ES-I3 (cell line): ENCODE data around the gene ICAM5.
"Not testable (repeated sequence)": the region's sequence is repeated elsewhere in the genome, so short reads cannot be mapped to it uniquely, and the experiment has no call there.

Experiments
- H3K36me3 ChIP-seq: 2 replicates; pipeline ENCODE4 v1.6.1; 2013; ENCODE audit warnings: mild to moderate bottlenecking, low read length, control low read depth, moderate library complexity; ENCODE audit not compliant: insufficient read depth
- H3K4me1 ChIP-seq: 2 replicates; pipeline ENCODE4 v1.6.1; 2013; ENCODE audit warnings: mild to moderate bottlenecking, control low read depth, low read length; ENCODE audit not compliant: insufficient read depth
- H3K9ac ChIP-seq: 2 replicates; pipeline ENCODE4 v1.6.1; 2013; ENCODE audit warnings: low read depth, mild to moderate bottlenecking, low read length, moderate library complexity
- H3K9me3 ChIP-seq: 2 replicates; pipeline ENCODE4 v1.6.1; 2013; ENCODE audit warnings: mild to moderate bottlenecking, low read length, moderate library complexity; ENCODE audit not compliant: control insufficient read depth, insufficient read depth

The ICAM5 gene

DNA sequence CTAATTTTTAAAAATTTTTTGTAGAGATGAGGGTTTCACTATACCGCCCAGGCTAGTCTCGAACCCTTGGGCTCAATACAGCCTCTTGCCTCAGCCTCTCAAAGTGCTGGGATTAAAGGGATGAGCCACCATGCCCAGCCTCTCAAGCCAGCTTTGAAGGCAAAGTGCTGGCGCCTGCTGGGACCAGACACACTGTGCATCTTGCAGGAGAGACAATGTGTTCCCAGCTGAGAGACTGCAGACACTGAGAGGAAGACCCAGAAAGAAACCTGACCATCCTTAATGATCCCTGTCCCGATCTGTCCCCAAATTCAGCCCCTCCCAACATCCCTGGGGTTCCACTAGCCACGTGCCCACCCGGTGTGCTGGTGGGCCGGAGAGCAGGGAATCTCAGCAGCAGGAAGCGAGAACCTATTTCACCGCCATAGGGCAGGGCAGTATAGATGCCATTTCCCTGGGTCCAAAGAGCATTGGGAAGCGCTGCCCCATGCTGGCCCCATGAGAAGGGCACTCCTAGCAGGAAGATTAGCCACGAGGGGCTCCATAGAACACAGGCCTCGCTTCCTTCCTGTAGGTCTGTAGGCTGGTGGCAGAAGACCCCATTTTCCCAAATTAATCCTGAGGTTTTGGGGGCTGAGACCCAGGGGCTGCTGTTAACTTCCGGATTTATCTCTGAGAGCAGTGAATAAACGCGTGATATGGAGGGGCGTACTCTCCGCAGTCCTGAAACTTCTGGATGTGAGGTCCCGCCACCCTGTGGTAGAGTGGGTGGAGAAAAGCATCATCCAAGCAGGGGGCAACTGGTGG, 42.6 kb downstream of the ICAM5 start:
- Histone ChIP-seq H3K9me3 (no peaks in the 10 kb centered on the region), H3K36me3 (peaks cover 23% of the 10 kb centered on the region), H3K9ac (peak overlapping the region; percentile 98; the same call in 1 of the 2 replicates), H3K4me1 (peaks cover 4% of the 10 kb centered on the region; the same call in 1 of the 2 replicates)

GRCh38 chr19:10332965-10333757, 43.4 kb downstream of the ICAM5 start, which contains the start of gene RAVER1:
TSS of gene RAVER1 (minus strand) at chr19:10333529. CDS start at chr19:10333507, 22 bp downstream.
- Histone ChIP-seq H3K4me1 (peaks cover 4% of the 10 kb centered on the region; the same call in 1 of the 2 replicates), H3K36me3 (peaks cover 17% of the 10 kb centered on the region), H3K9me3 (no peaks in the 10 kb centered on the region), H3K9ac (peak within 1 kb of the TSS; percentile 98)

GRCh38 chr19:10333758-10334587, 44.2 kb downstream of the ICAM5 start:
- Histone ChIP-seq H3K36me3 (peaks cover 11% of the 10 kb centered on the region; the same call in 1 of the 2 replicates), H3K9ac (peak overlapping the region; percentile 98), H3K9me3 (no peaks in the 10 kb centered on the region), H3K4me1 (peaks cover 8% of the 10 kb centered on the region)

DNA sequence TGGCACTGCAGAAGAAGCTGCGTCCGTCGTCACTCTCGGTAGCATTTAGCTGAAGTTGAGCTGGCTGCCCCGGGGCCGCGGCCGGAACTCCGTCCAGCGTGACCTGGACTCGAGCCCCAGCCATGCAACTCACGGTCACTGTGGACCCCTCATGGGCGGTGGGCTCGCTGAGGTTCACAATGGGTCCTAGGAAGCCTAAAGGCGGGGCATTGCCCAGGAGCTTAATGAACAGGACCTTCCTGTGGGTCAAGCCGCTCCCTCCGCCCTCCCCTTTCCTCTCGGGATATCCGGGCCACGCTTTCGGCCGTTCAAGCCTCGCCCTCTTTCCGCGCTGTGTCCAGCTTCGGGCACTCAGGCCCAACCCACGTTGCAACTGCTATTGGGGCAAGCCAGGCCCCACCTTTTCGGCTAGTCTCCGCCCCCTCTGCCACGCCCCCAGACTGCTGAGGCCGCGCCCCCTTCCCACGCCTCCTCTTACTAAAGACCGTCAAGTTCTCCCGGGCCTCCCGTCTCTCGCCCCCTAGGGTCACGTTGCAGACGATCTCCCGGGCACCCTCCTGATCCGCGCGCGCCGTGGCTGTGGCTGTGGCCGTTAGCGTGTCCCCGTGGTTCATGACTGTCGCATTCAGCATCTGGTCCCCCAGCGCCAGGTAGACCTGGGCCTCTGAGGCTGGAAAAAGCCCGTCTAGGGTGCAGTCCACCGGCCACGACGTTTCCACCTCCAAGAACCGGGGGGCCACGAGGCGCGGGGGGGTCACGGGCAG, 45.0 kb downstream of the ICAM5 start:
- Histone ChIP-seq H3K9ac (peak overlapping the region; percentile 98; the same call in 1 of the 2 replicates), H3K36me3 (0 out of 2 replicates have a peak, but pooled peaks cover 5% of the 10 kb centered on the region), H3K9me3 (no peaks in the 10 kb centered on the region), H3K4me1 (peaks cover 16% of the 10 kb centered on the region)

DNA sequence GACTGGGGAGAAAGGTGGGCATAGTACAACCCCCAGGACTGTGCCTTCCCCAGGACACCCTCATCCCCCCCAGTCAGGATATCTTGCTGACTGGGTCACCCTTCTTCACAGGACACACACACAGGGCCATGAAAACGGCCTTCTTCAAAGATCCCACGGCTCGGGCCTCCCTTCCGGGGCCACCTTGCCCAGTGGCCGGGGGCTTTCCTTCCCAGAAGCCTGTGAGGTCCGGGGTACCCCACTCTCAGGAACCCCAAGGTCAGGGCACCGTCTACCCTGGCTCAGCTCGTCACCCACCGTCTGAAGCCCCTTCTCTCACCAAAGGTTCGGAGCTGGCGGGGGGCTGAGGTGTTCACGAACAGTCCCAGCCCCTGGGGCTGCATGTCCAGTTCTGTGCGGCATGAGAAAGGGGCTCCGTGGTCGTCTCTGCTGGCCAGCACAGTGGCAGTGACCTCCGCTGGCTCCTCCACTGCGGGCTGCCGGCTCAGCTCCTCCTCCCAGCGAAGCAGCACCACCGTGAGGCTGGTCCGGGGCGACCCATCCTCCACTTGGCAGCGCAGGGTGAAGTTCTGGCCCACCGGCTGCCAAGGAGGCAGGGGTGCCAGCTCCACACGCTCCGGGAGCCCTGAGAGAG, 45.7 kb downstream of the ICAM5 start:
- no peaks in the 10 kb centered on the region for H3K36me3 ChIP-seq
- H3K9me3 ChIP-seq, result no peaks in the 10 kb centered on the region
- H3K4me1 ChIP-seq, result peaks cover 19% of the 10 kb centered on the region
- H3K9ac ChIP-seq, result peak overlapping the region; percentile 28; the same call in 1 of the 2 replicates

DNA sequence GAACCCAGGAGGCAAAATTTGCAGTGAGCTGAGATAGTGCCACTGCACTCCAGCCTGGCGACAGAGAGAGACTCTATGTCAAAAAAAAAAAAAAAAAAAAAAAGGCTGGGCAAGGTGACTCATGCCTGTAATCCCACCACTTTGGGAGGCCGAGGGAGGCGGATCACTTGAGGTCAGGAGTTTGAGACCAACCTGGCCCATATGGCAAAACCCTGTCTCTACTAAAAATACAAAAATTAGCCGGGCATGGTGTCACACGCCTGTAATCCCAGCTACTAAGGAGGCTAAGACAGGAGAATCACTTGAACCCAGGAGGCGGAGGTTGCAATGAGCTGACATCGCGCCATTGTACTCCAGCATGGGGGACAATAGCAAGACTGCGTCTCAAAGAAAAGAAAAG, 47.0 kb downstream of the ICAM5 start:
- H3K9me3 ChIP-seq, H3K36me3 ChIP-seq, H3K9ac ChIP-seq: not testable (repeated sequence)
- peaks cover 19% of the 10 kb centered on the region for H3K4me1 ChIP-seq

GRCh38 chr19:10338940-10339339, 49.2 kb downstream of the ICAM5 start:
- Histone ChIP-seq H3K4me1 (peaks cover 15% of the 10 kb centered on the region), H3K9ac (peak overlapping the region; percentile 5; the same call in 1 of the 2 replicates), H3K36me3 (no peaks in the 10 kb centered on the region), H3K9me3 (no peaks in the 10 kb centered on the region)

DNA sequence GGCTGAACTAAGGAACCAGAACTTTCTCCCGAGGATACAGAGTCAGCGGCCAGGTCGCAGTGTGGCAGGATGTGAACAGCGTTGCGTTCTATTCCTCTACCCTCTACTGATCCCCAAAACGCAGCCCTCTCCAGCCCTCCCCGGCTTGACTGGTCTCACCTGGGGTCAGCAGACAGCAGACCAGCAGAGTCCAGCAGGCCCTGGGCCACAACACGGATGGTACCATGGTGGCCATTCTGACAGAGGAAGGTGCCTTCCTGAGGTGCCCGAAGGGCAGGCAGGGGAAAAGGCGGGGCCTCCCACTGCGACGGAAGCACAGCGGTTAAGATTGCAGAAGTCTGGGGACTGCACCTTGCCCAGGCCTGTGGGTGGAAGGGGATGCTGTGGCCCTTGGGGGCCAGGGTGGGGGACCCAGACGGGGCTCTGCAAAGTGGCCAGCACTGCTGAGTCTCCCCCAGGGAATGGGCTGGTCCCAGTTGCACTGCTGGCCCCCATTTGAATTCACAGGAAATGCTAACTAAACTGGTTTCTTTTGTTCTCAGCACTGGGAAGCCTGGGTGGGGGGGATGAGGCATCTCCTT, 49.7 kb downstream of the ICAM5 start, which contains the start of gene ICAM3:
Gene ICAM3, minus strand, starts transcription at position 245 of the 581 bp plus-strand sequence. Its CDS starts 10 bp downstream, at position 235.
- no peaks in the 10 kb centered on the region for H3K36me3 ChIP-seq
- H3K9ac ChIP-seq, result peak within 1 kb of the TSS; percentile 5; the same call in 1 of the 2 replicates

GRCh38 chr19:10339977-10340376, 50.2 kb downstream of the ICAM5 start:
- peak overlapping the region; percentile 5; the same call in 1 of the 2 replicates for H3K9ac ChIP-seq

More for the DNA sequence above, 49.7 kb downstream of the ICAM5 start, which contains the start of gene ICAM3:
- Histone ChIP-seq H3K9me3 (no peaks in the 10 kb centered on the region), H3K4me1 (peaks cover 15% of the 10 kb centered on the region)

DNA sequence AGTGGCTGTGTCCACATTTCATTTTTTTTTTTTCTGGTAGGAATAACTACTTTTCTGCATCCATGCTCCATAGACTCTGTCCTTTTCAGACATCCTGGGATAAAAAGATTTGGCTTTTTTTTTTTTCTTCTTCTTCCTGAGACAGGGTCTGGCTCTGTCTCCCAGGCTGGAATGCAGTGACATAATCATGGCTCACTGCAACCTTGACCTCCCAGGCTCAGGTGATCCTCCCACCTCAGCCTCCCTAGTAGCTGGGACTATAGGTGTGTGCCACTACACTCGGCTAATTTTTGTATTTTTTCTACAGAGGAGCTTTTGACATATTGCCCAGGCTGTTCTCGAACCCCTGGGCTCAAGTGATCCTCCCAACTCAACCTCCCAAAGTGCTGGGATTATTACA, 53.7 kb downstream of the ICAM5 start:
- Histone ChIP-seq H3K4me1 (peaks cover 15% of the 10 kb centered on the region), H3K9ac (no peak overlapping the region), H3K9me3 (no peaks in the 10 kb centered on the region), H3K36me3 (no peaks in the 10 kb centered on the region)

More at GRCh38 chr19:10339977-10340376, 50.2 kb downstream of the ICAM5 start:
- Histone ChIP-seq H3K36me3 (no peaks in the 10 kb centered on the region), H3K9me3 (no peaks in the 10 kb centered on the region), H3K4me1 (peaks cover 15% of the 10 kb centered on the region)

DNA sequence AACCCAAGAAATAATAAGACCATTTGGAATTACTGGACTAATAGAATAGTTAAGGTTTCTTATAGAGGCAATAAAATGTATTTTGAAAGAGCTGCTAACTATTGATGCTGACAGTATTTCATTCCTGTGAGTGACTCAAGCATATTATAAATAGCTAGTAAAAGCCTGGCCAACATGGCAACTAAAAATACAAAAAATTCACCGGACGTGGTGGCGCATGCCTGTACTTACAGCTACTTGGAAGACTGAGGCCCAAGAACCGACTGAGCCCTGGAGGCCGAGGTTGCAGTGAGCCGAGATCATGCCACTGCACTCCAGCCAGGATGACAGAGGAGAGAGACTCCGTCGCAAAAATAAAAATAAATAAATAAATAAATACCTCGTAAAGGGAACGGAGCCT, 55.0 kb downstream of the ICAM5 start:
- Histone ChIP-seq H3K9me3 (no peaks in the 10 kb centered on the region), H3K4me1 (peaks cover 3% of the 10 kb centered on the region; the same call in 1 of the 2 replicates), H3K9ac (no peak overlapping the region), H3K36me3 (no peaks in the 10 kb centered on the region)
